HG03565 (cell line): Measurements from ENCODE around the gene ARHGAP23.

ENCODE experiments used
- ATAC-seq: cut with Tn5 transposase; IDR thresholded peaks from one replicate; pipeline ENCODE4 v1.9.1; 2021; ENCODE audit warnings: mild to moderate bottlenecking, moderate library complexity; ENCODE audit not compliant: unreplicated experiment

ARHGAP23 gene, protein sequence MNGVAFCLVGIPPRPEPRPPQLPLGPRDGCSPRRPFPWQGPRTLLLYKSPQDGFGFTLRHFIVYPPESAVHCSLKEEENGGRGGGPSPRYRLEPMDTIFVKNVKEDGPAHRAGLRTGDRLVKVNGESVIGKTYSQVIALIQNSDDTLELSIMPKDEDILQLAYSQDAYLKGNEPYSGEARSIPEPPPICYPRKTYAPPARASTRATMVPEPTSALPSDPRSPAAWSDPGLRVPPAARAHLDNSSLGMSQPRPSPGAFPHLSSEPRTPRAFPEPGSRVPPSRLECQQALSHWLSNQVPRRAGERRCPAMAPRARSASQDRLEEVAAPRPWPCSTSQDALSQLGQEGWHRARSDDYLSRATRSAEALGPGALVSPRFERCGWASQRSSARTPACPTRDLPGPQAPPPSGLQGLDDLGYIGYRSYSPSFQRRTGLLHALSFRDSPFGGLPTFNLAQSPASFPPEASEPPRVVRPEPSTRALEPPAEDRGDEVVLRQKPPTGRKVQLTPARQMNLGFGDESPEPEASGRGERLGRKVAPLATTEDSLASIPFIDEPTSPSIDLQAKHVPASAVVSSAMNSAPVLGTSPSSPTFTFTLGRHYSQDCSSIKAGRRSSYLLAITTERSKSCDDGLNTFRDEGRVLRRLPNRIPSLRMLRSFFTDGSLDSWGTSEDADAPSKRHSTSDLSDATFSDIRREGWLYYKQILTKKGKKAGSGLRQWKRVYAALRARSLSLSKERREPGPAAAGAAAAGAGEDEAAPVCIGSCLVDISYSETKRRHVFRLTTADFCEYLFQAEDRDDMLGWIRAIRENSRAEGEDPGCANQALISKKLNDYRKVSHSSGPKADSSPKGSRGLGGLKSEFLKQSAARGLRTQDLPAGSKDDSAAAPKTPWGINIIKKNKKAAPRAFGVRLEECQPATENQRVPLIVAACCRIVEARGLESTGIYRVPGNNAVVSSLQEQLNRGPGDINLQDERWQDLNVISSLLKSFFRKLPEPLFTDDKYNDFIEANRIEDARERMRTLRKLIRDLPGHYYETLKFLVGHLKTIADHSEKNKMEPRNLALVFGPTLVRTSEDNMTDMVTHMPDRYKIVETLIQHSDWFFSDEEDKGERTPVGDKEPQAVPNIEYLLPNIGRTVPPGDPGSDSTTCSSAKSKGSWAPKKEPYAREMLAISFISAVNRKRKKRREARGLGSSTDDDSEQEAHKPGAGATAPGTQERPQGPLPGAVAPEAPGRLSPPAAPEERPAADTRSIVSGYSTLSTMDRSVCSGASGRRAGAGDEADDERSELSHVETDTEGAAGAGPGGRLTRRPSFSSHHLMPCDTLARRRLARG (N-terminal part only)

DNA sequence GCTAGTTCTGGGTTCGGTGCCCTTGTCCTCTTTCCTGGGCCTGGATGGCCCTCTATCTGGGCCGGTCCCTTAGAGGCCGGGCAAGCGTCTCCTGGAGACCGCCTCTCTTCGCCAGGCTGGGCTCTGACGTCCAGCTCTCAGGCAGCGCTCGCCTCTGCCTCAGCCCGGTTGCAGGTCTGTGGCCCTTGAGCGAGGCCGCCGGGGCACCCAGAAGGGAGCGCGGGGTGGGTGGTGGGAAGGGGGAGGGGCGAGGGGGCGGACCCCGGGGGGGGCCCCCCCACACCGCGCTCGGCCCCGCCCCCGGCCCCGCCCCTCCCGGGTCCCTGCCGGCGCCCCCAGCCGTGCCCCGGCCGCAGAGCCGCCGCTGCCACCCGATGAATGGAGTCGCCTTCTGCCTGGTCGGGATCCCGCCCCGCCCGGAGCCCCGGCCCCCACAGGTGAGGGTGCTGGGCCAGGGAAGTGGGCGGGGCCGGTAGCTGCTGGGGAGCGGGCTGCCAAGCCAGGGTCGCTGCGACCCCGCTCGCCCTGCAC lies at the start of gene ARHGAP23:
Gene ARHGAP23 (plus strand): TSS at position 353 of the 531 bp plus-strand sequence. CDS start 22 bp downstream, at position 375.
- no peak for ATAC-seq

GRCh38 chr17:38379448-38379847 lies 48.8 kb upstream of the ARHGAP23 start:
- no peak for ATAC-seq

DNA sequence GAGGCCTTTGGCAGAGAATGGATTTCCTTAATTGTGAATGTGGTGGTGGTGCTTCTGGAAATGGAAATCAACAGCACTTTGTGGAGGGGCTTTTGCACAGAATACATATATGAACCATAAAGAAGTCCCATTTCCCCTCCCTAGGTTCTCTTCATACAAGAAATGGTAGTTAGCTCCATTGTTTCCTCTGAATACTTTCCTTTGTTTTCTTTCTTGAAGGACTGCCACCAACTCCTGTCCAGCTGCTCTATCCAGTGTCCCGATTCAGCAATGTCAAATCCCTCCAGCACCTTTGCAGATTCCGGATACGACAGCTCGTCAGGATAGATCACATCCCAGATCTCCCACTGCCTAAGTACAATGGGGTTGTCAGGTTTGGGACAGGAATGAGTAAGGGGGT lies 33.2 kb upstream of the ARHGAP23 start:
- ATAC-seq = no peak

- no peak for ATAC-seq
These were observed 31.0 kb upstream of the ARHGAP23 start for GRCh38 chr17:38397227-38397626.

GRCh38 chr17:38400286-38400685 lies 28.0 kb upstream of the ARHGAP23 start:
- ATAC-seq = no peak

DNA sequence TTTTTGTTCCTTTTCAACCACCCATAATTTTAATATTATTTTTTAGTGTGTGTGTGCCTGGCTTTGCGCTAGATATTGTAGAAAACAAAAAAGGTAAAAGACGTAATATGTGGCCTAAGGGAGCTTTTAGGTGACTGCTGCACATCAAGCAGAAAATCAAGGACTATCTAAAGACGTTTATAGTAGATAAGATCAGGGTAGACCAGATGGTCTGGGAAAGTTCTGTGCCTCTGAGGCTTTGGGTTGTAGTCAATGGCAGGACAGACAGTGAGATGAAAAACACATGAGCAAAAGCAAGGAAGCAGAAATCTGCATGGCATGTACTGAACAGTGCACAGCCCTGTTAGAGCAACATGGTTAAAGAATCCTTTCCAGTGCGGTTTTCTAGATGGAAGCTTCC lies 26.8 kb upstream of the ARHGAP23 start:
- no peak for ATAC-seq

- no peak for ATAC-seq
These were observed 25.4 kb upstream of the ARHGAP23 start for GRCh38 chr17:38402897-38403296.

DNA sequence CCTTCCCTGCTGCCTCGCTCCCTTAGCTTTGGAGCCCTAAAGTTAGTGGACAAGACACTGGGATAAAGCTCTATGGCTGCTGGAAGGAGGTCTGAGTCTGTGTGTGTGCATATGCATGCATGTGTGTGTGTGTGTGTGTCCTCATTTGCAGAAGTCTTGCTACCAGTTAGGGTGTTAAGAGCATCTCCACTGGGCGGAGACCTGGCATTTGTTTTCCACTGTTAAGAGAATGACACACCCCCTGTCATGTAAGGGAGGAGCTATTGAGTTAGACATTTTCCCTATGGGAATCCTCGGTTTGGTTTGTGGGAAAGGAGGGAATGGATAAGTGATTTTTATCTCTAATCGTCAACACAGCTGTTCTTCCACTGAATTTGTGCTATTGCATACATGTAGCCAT lies 24.8 kb upstream of the ARHGAP23 start:
- ATAC-seq = no peak

- ATAC-seq = no peak
These were observed 23.9 kb upstream of the ARHGAP23 start for GRCh38 chr17:38404174-38404943.

GRCh38 chr17:38405654-38406053 lies 22.6 kb upstream of the ARHGAP23 start:
- no peak for ATAC-seq

- ATAC-seq = no peak
These were observed 18.1 kb upstream of the ARHGAP23 start for GRCh38 chr17:38410201-38410600.

DNA sequence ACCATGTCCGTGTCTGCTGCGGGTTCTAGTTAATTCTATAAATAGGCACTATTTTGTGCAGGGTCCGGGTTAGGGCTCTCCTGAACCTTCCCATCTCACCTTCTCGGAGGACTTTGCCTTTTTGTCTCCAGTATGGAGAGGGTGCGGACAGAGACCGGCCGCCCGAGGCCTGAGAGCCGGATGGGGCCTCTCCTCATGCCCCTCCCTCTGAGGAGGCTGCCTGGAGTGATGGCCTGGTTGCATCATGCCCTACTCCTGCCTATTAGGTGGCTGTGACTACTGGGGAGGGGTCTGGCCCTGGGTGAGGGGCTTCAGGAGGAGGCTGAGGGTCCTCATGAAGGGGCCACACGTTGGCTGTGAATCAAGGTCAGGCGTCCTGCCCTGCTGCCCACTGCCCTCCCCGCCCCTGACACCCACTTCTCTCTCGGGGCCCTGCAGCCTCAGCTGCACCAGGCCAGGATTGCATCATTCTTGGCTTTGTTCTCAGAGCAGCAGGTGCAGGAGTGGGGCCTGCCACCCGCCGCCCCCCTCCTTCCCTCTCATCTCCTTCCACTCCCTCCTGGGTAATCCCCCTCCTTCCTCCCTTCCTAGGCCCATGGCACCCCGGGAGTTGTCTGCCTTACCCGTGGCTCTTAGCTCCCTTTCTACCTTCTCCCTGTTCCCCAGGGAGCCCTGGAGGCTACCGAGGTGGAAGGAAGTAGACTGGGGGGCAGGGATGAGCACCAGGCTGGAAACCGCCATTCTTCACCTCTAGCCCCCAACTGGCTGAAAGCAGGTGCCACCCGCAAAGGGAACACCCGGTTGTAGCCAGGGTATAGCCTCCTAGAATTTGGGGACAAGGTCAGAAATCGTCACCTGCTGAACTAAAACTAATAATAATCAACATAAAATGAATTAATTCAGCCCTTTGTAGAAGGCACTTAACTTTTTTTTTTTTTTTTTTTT lies 12.7 kb upstream of the ARHGAP23 start:
- no peak for ATAC-seq

DNA sequence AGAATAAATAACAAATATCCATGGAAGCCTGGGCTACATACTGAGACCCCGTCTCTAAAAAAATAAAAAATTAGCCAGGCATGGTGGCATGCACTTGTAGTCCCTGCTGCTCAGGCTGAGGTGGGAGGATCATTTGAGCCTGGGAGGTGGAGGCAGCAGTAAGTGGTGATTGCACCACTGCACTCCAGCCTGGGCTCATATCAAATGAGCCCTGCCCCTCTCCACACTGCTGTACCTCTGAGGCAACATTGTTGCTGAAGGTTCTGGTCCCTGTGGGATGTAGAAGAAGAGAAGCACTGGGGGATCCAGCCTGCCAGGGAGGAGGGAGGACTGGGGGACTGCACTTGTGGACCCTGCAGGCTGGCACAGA lies 11.4 kb upstream of the ARHGAP23 start:
- no peak for ATAC-seq

DNA sequence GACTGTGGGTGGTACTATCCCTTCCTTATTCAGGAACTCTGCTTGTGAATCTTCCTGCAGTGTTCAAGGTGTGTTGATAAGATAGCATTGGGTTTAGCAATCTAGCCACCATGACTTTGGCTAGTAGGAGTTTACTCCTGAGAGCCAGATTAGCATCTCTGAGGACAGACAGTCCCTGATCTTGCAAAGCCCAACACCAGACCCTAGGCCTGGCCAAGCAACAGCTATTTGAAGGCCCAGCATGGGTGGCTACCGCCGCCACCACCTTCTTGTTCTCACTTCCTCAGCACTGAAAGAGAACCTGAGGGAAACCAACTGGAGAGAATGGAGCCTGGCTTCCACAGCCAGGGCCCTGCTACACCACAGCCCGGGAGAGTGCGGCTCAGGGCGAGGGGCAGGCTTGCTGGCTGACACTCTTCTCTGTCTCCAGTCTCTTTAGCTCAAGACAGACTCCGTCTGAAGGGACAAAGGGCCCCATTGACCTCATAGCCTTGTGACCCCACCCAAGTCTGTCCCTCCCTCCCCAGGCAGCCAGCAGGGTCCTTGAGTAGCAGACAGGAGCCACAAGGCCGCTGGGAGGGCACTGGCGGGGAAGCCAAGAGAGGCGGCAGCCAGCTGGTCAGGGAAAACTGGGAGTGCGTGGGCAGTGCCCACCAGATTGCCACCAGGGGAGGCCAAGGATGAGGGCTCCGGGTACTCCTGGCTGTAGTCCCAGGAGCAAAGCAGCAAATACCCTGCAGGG lies 10.9 kb upstream of the ARHGAP23 start:
- no peak for ATAC-seq

GRCh38 chr17:38418062-38418692 lies 10.1 kb upstream of the ARHGAP23 start:
- ATAC-seq = no peak

- ATAC-seq = no peak
These were observed 9.4 kb upstream of the ARHGAP23 start for GRCh38 chr17:38418693-38419507.

DNA sequence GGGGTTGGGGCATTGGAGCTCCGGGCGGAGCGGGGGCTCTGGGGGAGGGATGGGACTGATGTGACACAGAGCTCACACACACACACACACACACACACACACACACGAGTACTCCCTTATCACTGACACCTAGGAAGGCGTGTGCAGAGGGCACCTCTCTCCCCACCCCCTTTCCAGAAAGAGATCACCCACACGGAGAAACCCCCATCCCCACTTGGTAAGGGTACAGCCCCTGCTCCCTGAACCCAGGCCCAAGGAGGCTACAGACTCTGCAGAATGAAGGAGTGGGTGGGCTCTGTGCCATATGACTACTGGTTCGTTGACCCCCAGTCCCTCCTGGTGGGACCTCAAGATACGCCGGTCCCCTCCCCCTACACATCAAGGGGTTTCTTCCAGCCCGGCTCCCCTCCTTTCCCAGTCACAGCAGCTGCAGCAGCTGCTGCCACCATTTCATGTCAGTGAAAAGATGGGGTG lies 8.7 kb upstream of the ARHGAP23 start:
- no peak for ATAC-seq
